K562 (cell line): ENCODE data around the gene PACRG. TPM values are rescaled to one million over a fixed set of nuclear protein-coding genes. Genes with fewer than 3 reads are reported as not detected.

ENCODE experiments used
- ATAC-seq: fragments of 200-7000 bp; cut with Tn5 transposase; 3 replicates; pipeline ENCODE4 v1.9.1; 2020; ENCODE audit warnings: moderate library complexity
- BruUV-seq: library from RNA; stranded (reverse); fragments of 400-500 nt; replicated peaks from 2 replicates; lab custom pipeline; 2021; lab: Mats Ljungman, UMichigan
- CTCF ChIA-PET: fragments of 300-600 bp; formaldehyde crosslinking; extraction: SDS; loops from one replicate; lab custom pipeline; 2021; ENCODE audit warnings: low intra/inter-chr PET ratio; lab: Yijun Ruan, JAX
- POLR2A ChIA-PET: fragments of 300-600, 350-650 bp; sonication (Branson Sonifier 250); formaldehyde crosslinking; extraction: SDS; loops from one replicate; lab custom pipeline; 2021; ENCODE audit warnings: antibody characterized with exemption, inconsistent platforms; lab: Yijun Ruan, JAX
- DNase-seq, 4 experiments: peaks; one replicate each; pipeline versions ENCODE4 v3.0.0 to v3.0.0-alpha.2; 2011 to 2018; ENCODE audit warnings: low spot score in 3 of 4, mixed read lengths in 3 of 4; ENCODE audit errors: extremely low read depth in 1 of 4
- FAIRE-seq: peaks from 2 replicates; lab custom pipeline; 2011; peaks lifted over from hg19 to GRCh38; lab: Jason Lieb, UNC
- H2AFZ ChIP-seq: 2 replicates; pipeline ENCODE4 v1.6.0; 2011; ENCODE audit warnings: low read depth, low read length, control low read depth, inconsistent platforms
- H3K27ac ChIP-seq: fragments of 200-600 bp; 3 replicates; pipeline ENCODE4 v1.8.0; 2011; ENCODE audit warnings: low read depth, mild to moderate bottlenecking, control low read depth, inconsistent platforms, low read length, moderate library complexity, mixed read lengths; ENCODE audit errors: extremely low read depth
- H3K27me3 ChIP-seq, 2 experiments: fragments of 300-600 bp in 1 of 2; 2 replicates in 1 of 2; 3 replicates in 1 of 2; pipeline versions ENCODE4 v1.6.0 to v1.8.0; 2011; ENCODE audit warnings: inconsistent platforms in 2 of 2, low read length in 2 of 2, mild to moderate bottlenecking in 1 of 2, mixed read lengths in 1 of 2, moderate library complexity in 1 of 2; ENCODE audit not compliant: control insufficient read depth in 2 of 2, insufficient read depth in 2 of 2
- H3K36me3 ChIP-seq: fragments of 300-600 bp; 3 replicates; pipeline ENCODE4 v1.8.0; 2011; ENCODE audit warnings: mild to moderate bottlenecking, low read length, inconsistent platforms; ENCODE audit not compliant: control insufficient read depth, insufficient read depth
- H3K4me1 ChIP-seq, 2 experiments: fragments of 200-600 bp in 1 of 2; replicated peaks in 1 of 2; 2 replicates in 1 of 2; 3 replicates in 1 of 2; pipeline versions ENCODE4 v1.5.1 to v1.8.0; 2011; ENCODE audit warnings: inconsistent platforms in 2 of 2, low read length in 2 of 2, mild to moderate bottlenecking in 1 of 2, mixed read lengths in 1 of 2, moderate library complexity in 1 of 2; ENCODE audit not compliant: control insufficient read depth in 2 of 2, insufficient read depth in 2 of 2
- H3K4me2 ChIP-seq: 2 replicates; pipeline ENCODE4 v1.6.1; 2011; ENCODE audit warnings: low read length, control low read depth, inconsistent platforms, mixed read lengths; ENCODE audit not compliant: insufficient read depth
- H3K4me3 ChIP-seq: fragments of 200-600 bp; sonication (generic), shearing (Covaris generic); 2 replicates; pipeline ENCODE4 v1.5.1; 2016; ENCODE audit warnings: control low read depth, inconsistent platforms
- H3K79me2 ChIP-seq: fragments of 200-600 bp; 3 replicates; pipeline ENCODE4 v1.8.0; 2011; ENCODE audit warnings: low read length, inconsistent platforms; ENCODE audit not compliant: control insufficient read depth, insufficient read depth
- H3K9ac ChIP-seq, 2 experiments: 2 replicates each; pipeline versions ENCODE4 v1.6.0 to v1.6.1; 2011; ENCODE audit warnings: low read depth in 2 of 2, low read length in 2 of 2, control low read depth in 1 of 2, inconsistent platforms in 1 of 2, mild to moderate bottlenecking in 1 of 2, mixed read lengths in 1 of 2; ENCODE audit not compliant: insufficient read depth in 1 of 2
- H3K9me1 ChIP-seq: one replicate; pipeline ENCODE4 v1.6.0; 2011; ENCODE audit warnings: inconsistent platforms, mild to moderate bottlenecking, low read length, moderate library complexity; ENCODE audit not compliant: control insufficient read depth, insufficient read depth
- H3K9me3 ChIP-seq: replicated peaks from 2 replicates; pipeline ENCODE4 v1.5.1; 2011; ENCODE audit warnings: low read depth, low read length, inconsistent platforms; ENCODE audit not compliant: control insufficient read depth, insufficient read depth
- H4K20me1 ChIP-seq: replicated peaks from 2 replicates; pipeline ENCODE4 v1.6.1; 2011; ENCODE audit warnings: low read length, inconsistent platforms, mixed read lengths; ENCODE audit not compliant: control insufficient read depth, insufficient read depth
- DLX4 ChIP-seq: fragments of 250-450 bp; sonication (Bioruptor Pico); IDR thresholded peaks from 2 replicates; pipeline ENCODE4 v1.6.1; 2021; ENCODE audit warnings: mild to moderate bottlenecking
- RNF219 ChIP-seq: fragments of 250-450 bp; sonication (Bioruptor Pico); IDR thresholded peaks from 2 replicates; pipeline ENCODE4 v1.5.0; 2022; ENCODE audit warnings: mild to moderate bottlenecking
- ZNF445 ChIP-seq: fragments of 250-450 bp; sonication (Bioruptor Pico); IDR thresholded peaks from 2 replicates; pipeline ENCODE4 v1.4.0; 2020; ENCODE audit warnings: low read depth, mild to moderate bottlenecking, moderate library complexity
- WGBS: fragments of 100-300 bp; shearing (Covaris generic); methylation state at CpG from one replicate; pipeline ENCODE4 v1.1.6; 2016; ENCODE audit warnings: low coverage, mixed read lengths; ENCODE audit not compliant: insufficient coverage; ENCODE audit errors: missing lambda C conversion rate; 5-methylcytosine and 5-hydroxymethylcytosine counted together
- in situ Hi-C: fragments of 300-500 bp; cut with MboI; formaldehyde crosslinking; loops from 4 replicates; pipeline ENCODE4 v1.15.0; 2018; ENCODE audit warnings: inconsistent platforms, mixed read lengths
- intact Hi-C: fragments of 100-400 bp; cut with micrococcal nuclease; formaldehyde crosslinking; loops from 2 replicates; pipeline ENCODE4 v1.14.2; 2022
- polyA plus RNA-seq, 8 experiments: library from polyadenylated mRNA; depleted of rRNA in 4 of 8; stranded (reverse) in 5 of 8; unstranded in 3 of 8; fragments of >200 nt; fragmentation: Nextera tagmentation in 2 of 8; fragmentation: Illumina TruSeq in 1 of 8; extraction: Ambion mirVana in 2 of 8; extraction: Trizol in 1 of 8; gene quantifications; 2 replicates each; pipeline versions ENCODE4 v1.2.1 to v1.2.3, GENCODE V29; 2011 to 2014; ENCODE audit warnings: inconsistent platforms in 1 of 8, missing spikeins in 1 of 8
- total RNA-seq, 7 experiments: library from RNA; depleted of rRNA in 6 of 7; stranded (reverse); fragments of >200 nt in 6 of 7; fragmentation: Illumina TruSeq in 2 of 7; extraction: Trizol in 2 of 7; gene quantifications; 2 replicates each; pipeline versions ENCODE4 v1.2.1 to v1.2.3, GENCODE V29; 2011 to 2021; ENCODE audit warnings: low replicate concordance in 1 of 7
- TF ChIP-seq, protein P1 (sequence below), 3 experiments: IDR thresholded peaks in 2 of 3; conservative IDR thresholded peaks in 1 of 3; 2 replicates each; pipeline ENCODE4 v1.5.1; 2011 to 2012; ENCODE audit warnings: low read length in 3 of 3, mild to moderate bottlenecking in 3 of 3, control low read depth in 2 of 3, improper control_type of control experiment in 1 of 3, inconsistent platforms in 1 of 3, low read depth in 1 of 3, mixed read lengths in 1 of 3, moderate library complexity in 1 of 3; ENCODE audit not compliant: insufficient read depth in 2 of 3

PACRG gene
- total and polyA plus RNA-seq, 9 of the 15 experiments (the other 6 are each of a cell fraction or from before 2014, with no cell fraction given), result 0.04 TPM; not detected in 8

GRCh38 chr6:163120223-163120622, 392.4 kb downstream of the PACRG start:
- no peaks in the 10 kb centered on the region for H3K79me2 ChIP-seq
- no peaks in the 10 kb centered on the region; the same call in 1 of the 2 replicates for H4K20me1 ChIP-seq
- no peak overlapping the region for H3K9ac ChIP-seq
- 6% methylated on average over 3 of the region's 3 CpGs for WGBS
- H3K27ac ChIP-seq, result no peak overlapping the region
- H3K4me3 ChIP-seq, result no peak overlapping the region
- H3K9me3 ChIP-seq, result no peaks in the 10 kb centered on the region
- intact Hi-C loops, result no loop called here
- ChIA-PET CTCF (no interaction called here), POLR2A (no interaction called here)
- H3K4me1 ChIP-seq, result no peaks in the 10 kb centered on the region
- no peaks in the 10 kb centered on the region for H3K36me3 ChIP-seq
- H2AFZ ChIP-seq, result no peak overlapping the region
- TF ChIP-seq, protein P1, sequence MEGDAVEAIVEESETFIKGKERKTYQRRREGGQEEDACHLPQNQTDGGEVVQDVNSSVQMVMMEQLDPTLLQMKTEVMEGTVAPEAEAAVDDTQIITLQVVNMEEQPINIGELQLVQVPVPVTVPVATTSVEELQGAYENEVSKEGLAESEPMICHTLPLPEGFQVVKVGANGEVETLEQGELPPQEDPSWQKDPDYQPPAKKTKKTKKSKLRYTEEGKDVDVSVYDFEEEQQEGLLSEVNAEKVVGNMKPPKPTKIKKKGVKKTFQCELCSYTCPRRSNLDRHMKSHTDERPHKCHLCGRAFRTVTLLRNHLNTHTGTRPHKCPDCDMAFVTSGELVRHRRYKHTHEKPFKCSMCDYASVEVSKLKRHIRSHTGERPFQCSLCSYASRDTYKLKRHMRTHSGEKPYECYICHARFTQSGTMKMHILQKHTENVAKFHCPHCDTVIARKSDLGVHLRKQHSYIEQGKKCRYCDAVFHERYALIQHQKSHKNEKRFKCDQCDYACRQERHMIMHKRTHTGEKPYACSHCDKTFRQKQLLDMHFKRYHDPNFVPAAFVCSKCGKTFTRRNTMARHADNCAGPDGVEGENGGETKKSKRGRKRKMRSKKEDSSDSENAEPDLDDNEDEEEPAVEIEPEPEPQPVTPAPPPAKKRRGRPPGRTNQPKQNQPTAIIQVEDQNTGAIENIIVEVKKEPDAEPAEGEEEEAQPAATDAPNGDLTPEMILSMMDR (IDR thresholded peaks at IDR 0.05 in 2 of 3, conservative IDR thresholded peaks at IDR 0.05 in 1 of 3; ENCODE audit: insufficient read depth in 2 of 3, low read depth in 1 of 3, low read length in 3 of 3), result peak; percentile 21 to 31 (median 28); a peak in 3 of 6 replicates
- TF ChIP-seq RNF219, result no peak
- no peak for TF ChIP-seq DLX4
- TF ChIP-seq ZNF445 (CRISPR knock-in tag), result no peak
- H3K4me2 ChIP-seq, result no peak overlapping the region
- H3K27me3 ChIP-seq, result no peaks in the 10 kb centered on the region
- FAIRE-seq (no peak), DNase-seq (peak in 1 of 4 experiments; percentile 9), ATAC-seq (peak; percentile 79)
- no TSS peak for BruUV-seq
- no peaks in the 10 kb centered on the region for H3K9me1 ChIP-seq
- in situ Hi-C loops, result no loop called here
